MM.1S (cell line): ENCODE data around the gene TIMP4.

Experiments
- DNase-seq: peaks from one replicate; pipeline ENCODE4 v3.0.0-alpha.2; 2015
- H2AFZ ChIP-seq: fragments of 300-600 bp; sonication (generic); 2 replicates; pipeline ENCODE4 v1.6.0; 2016; ENCODE audit warnings: antibody characterized with exemption, low read length
- H3F3A ChIP-seq: fragments of 300-600 bp; sonication (generic); 2 replicates; pipeline ENCODE4 v1.6.1; 2016; ENCODE audit warnings: mild to moderate bottlenecking, antibody characterized with exemption, low read length, moderate library complexity, mixed read lengths; ENCODE audit not compliant: insufficient read depth
- H3K27ac ChIP-seq: fragments of 300-600 bp; sonication (generic); 2 replicates; pipeline ENCODE4 v1.5.1; 2016; ENCODE audit warnings: mild to moderate bottlenecking, low read length
- H3K27me3 ChIP-seq: fragments of 300-600 bp; sonication (generic); replicated peaks from 2 replicates; pipeline ENCODE4 v1.6.0; 2016; ENCODE audit warnings: low read length; ENCODE audit not compliant: insufficient read depth
- H3K36me3 ChIP-seq: fragments of 300-600 bp; sonication (generic); replicated peaks from 2 replicates; pipeline ENCODE4 v1.6.1; 2016; ENCODE audit warnings: mild to moderate bottlenecking, low read length, mixed read lengths; ENCODE audit not compliant: insufficient read depth
- H3K4me1 ChIP-seq: fragments of 300-600 bp; sonication (generic); 2 replicates; pipeline ENCODE4 v1.6.1; 2016; ENCODE audit warnings: low read length, mixed read lengths
- H3K4me2 ChIP-seq: fragments of 300-600 bp; sonication (generic); 2 replicates; pipeline ENCODE4 v1.6.0; 2016; ENCODE audit warnings: low read depth, low read length
- H3K4me3 ChIP-seq: fragments of 300-600 bp; sonication (generic); 2 replicates; pipeline ENCODE4 v1.5.1; 2016; ENCODE audit warnings: low read length, mixed read lengths
- H3K79me2 ChIP-seq: fragments of 300-600 bp; sonication (generic); 2 replicates; pipeline ENCODE4 v1.6.1; 2016; ENCODE audit warnings: mixed run types, low read length, mixed read lengths
- H3K9ac ChIP-seq: fragments of 300-600 bp; sonication (generic); 2 replicates; pipeline ENCODE4 v1.6.1; 2016; ENCODE audit warnings: low read length, mixed read lengths
- H3K9me2 ChIP-seq: fragments of 300-600 bp; sonication (generic); replicated peaks from 2 replicates; pipeline ENCODE4 v1.6.1; 2016; ENCODE audit warnings: mild to moderate bottlenecking, low read length, mixed read lengths; ENCODE audit not compliant: insufficient read depth
- H3K9me3 ChIP-seq: fragments of 300-600 bp; sonication (generic); replicated peaks from 2 replicates; pipeline ENCODE4 v1.6.1; 2016; ENCODE audit warnings: mild to moderate bottlenecking, low read length, mixed read lengths; ENCODE audit not compliant: insufficient read depth
- H4K20me1 ChIP-seq: fragments of 300-600 bp; sonication (generic); 2 replicates; pipeline ENCODE4 v1.6.1; 2016; ENCODE audit warnings: mild to moderate bottlenecking, low read length, moderate library complexity, mixed read lengths; ENCODE audit not compliant: insufficient read depth
- CTCF ChIP-seq: fragments of 300-600 bp; sonication (generic); IDR thresholded peaks from 2 replicates; pipeline ENCODE4 v1.5.1; 2016; ENCODE audit warnings: antibody characterized with exemption, low read length, mixed read lengths
- EZH2 ChIP-seq: fragments of 300-600 bp; sonication (generic); optimal IDR thresholded peaks from 2 replicates; pipeline ENCODE3; 2017; ENCODE audit warnings: low read depth, mild to moderate bottlenecking, antibody characterized with exemption, low read length, mixed read lengths
- EZH2phosphoT487 ChIP-seq: fragments of 300-600 bp; sonication (generic); IDR thresholded peaks from 2 replicates; pipeline ENCODE4 v1.6.1; 2018; ENCODE audit warnings: antibody characterized with exemption, low read length

TIMP4 gene

GRCh38 chr3:12180631-12181030, 21.9 kb upstream of the TIMP4 start:
- Histone ChIP-seq H2AFZ (no peak overlapping the region), H3K4me3 (no peak overlapping the region), H3K9me2 (no peaks in the 10 kb centered on the region), H3K9me3 (no peaks in the 10 kb centered on the region), H3K27ac (no peak overlapping the region), H3K27me3 (no peaks in the 10 kb centered on the region), H3F3A (no peaks in the 10 kb centered on the region), H3K4me2 (no peak overlapping the region), H4K20me1 (no peaks in the 10 kb centered on the region), H3K36me3 (no peaks in the 10 kb centered on the region), H3K4me1 (no peaks in the 10 kb centered on the region), H3K9ac (no peak overlapping the region), H3K79me2 (no peaks in the 10 kb centered on the region)
- TF ChIP-seq CTCF (no peak), EZH2 (no peak), EZH2phosphoT487 (no peak)
- no peak for DNase-seq

DNA sequence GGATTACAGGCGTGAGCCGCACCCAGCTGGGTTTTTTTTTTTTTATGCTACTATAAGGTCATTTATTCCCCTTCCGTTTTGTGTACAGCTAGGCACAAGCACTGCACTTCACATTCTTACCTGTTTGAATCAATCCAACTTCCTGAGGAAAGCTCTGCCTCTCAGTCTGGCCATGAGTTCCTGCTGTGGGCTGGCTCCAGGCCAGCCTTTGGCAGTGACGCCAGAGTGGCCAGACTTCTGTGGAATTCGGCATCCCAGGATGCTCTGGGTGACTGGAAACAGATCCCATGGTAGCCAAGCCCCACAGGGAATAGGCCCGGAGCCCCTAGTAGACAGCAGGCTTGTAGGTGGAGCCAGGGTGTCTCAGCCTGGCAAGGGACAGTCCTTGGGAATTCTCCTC, 21.5 kb upstream of the TIMP4 start:
- no peak for DNase-seq
- no peaks in the 10 kb centered on the region for H3K4me1 ChIP-seq
- H3K9me3 ChIP-seq: no peaks in the 10 kb centered on the region
- H3K36me3 ChIP-seq: no peaks in the 10 kb centered on the region
- no peak overlapping the region for H3K4me2 ChIP-seq
- no peak overlapping the region for H3K27ac ChIP-seq
- no peaks in the 10 kb centered on the region for H4K20me1 ChIP-seq
- H3K4me3 ChIP-seq: no peak overlapping the region
- no peaks in the 10 kb centered on the region for H3K79me2 ChIP-seq
- H3K9ac ChIP-seq: no peak overlapping the region
- TF ChIP-seq EZH2 (no peak), EZH2phosphoT487 (no peak), CTCF (no peak)
- H3K27me3 ChIP-seq: no peaks in the 10 kb centered on the region
- no peak overlapping the region for H2AFZ ChIP-seq
- H3K9me2 ChIP-seq: no peaks in the 10 kb centered on the region
- H3F3A ChIP-seq: no peaks in the 10 kb centered on the region

- Histone ChIP-seq H3K9ac (no peak overlapping the region), H3K27ac (no peak overlapping the region)
- TF ChIP-seq EZH2phosphoT487: no peak
- no peak for TF ChIP-seq CTCF
- no peak for TF ChIP-seq EZH2
Observed at GRCh38 chr3:12179441-12179840, 20.7 kb upstream of the TIMP4 start.

More at GRCh38 chr3:12179441-12179840, 20.7 kb upstream of the TIMP4 start:
- H3K36me3 ChIP-seq: no peaks in the 10 kb centered on the region
- no peaks in the 10 kb centered on the region for H3K9me3 ChIP-seq
- no peak for DNase-seq
- H3K9me2 ChIP-seq: no peaks in the 10 kb centered on the region
- no peaks in the 10 kb centered on the region for H3K27me3 ChIP-seq
- H2AFZ ChIP-seq: no peak overlapping the region
- no peaks in the 10 kb centered on the region for H4K20me1 ChIP-seq
- H3K4me3 ChIP-seq: no peak overlapping the region
- no peaks in the 10 kb centered on the region for H3K4me1 ChIP-seq
- H3K79me2 ChIP-seq: no peaks in the 10 kb centered on the region
- no peaks in the 10 kb centered on the region for H3F3A ChIP-seq
- no peak overlapping the region for H3K4me2 ChIP-seq
